ENCODE measurements around the gene SNRPA1.

- TF ChIP-seq CTCF (conservative IDR thresholded peaks at IDR 0.05): no peak
- no peak for TF ChIP-seq ZFX (IDR thresholded peaks at IDR 0.05)
Observed at GRCh38 chr15:101313041-101313761, 18.2 kb upstream of the SNRPA1 start.
